Fibroblast of lung (primary cell): Measurements from ENCODE around the gene CCDC196. TPM values are rescaled to one million over a fixed set of nuclear protein-coding genes. Genes with fewer than 3 reads are reported as not detected.

Source experiments
- DNase-seq, 2 donors: peaks; one replicate each; pipeline versions ENCODE4 v3.0.0 to v3.0.0-alpha.2; 2010; ENCODE audit warnings: low read depth in 2 of 2
- H2AFZ ChIP-seq: 2 replicates; pipeline ENCODE4 v1.5.1; 2012; ENCODE audit warnings: low read length, control low read depth, inconsistent platforms
- H3K27ac ChIP-seq: 2 replicates; pipeline ENCODE4 v1.5.1; 2011; ENCODE audit warnings: low read length, control low read depth; ENCODE audit not compliant: insufficient read depth
- H3K27me3 ChIP-seq: 2 replicates; pipeline ENCODE4 v1.5.1; 2011; ENCODE audit warnings: mild to moderate bottlenecking, low read length; ENCODE audit not compliant: control insufficient read depth, insufficient read depth
- H3K36me3 ChIP-seq: 2 replicates; pipeline ENCODE4 v1.5.1; 2011; ENCODE audit warnings: low read length; ENCODE audit not compliant: control insufficient read depth, insufficient read depth
- H3K4me1 ChIP-seq: 2 replicates; pipeline ENCODE4 v1.5.1; 2011; ENCODE audit warnings: low read length; ENCODE audit not compliant: control insufficient read depth, insufficient read depth; ENCODE audit errors: extremely low read depth
- H3K4me2 ChIP-seq: 2 replicates; pipeline ENCODE4 v1.5.1; 2011; ENCODE audit warnings: low read length, control low read depth; ENCODE audit not compliant: insufficient read depth; ENCODE audit errors: extremely low read depth
- H3K4me3 ChIP-seq, 4 experiments: fragments of 200-600 bp in 1 of 4; sonication (generic) in 1 of 4; replicated peaks in 1 of 4; 2 replicates each; pipeline ENCODE4 v1.5.1; 2011 to 2016; ENCODE audit warnings: low read length in 4 of 4, low read depth in 3 of 4, mild to moderate bottlenecking in 3 of 4, control low read depth in 2 of 4, inconsistent platforms in 1 of 4, mixed read lengths in 1 of 4; ENCODE audit not compliant: insufficient read depth in 1 of 4; ENCODE audit errors: control extremely low read depth in 1 of 4
- H3K79me2 ChIP-seq: 2 replicates; pipeline ENCODE4 v1.5.1; 2012; ENCODE audit warnings: mild to moderate bottlenecking, low read length, inconsistent platforms; ENCODE audit not compliant: control insufficient read depth, insufficient read depth
- H3K9ac ChIP-seq: 2 replicates; pipeline ENCODE4 v1.5.1; 2011; ENCODE audit warnings: mild to moderate bottlenecking, low read length, control low read depth; ENCODE audit not compliant: insufficient read depth
- H3K9me3 ChIP-seq: 2 replicates; pipeline ENCODE4 v1.5.1; 2012; ENCODE audit warnings: low read depth, low read length; ENCODE audit not compliant: control insufficient read depth, insufficient read depth
- H4K20me1 ChIP-seq: 2 replicates; pipeline ENCODE4 v1.5.1; 2011; ENCODE audit warnings: low read length; ENCODE audit not compliant: control insufficient read depth, insufficient read depth; ENCODE audit errors: extremely low read depth
- CTCF ChIP-seq, 2 donors: IDR thresholded peaks in 1 of 2; conservative IDR thresholded peaks in 1 of 2; 1 replicate in 1 of 2; 2 replicates in 1 of 2; pipeline ENCODE4 v1.5.1; 2011 to 2012; ENCODE audit warnings: low read length in 2 of 2, control low read depth in 1 of 2, inconsistent platforms in 1 of 2, low read depth in 1 of 2, mild to moderate bottlenecking in 1 of 2
- EZH2 ChIP-seq: IDR thresholded peaks from 2 replicates; pipeline ENCODE4 v1.5.1; 2012; ENCODE audit warnings: low read length, control low read depth, mild to moderate bottlenecking; ENCODE audit errors: missing control alignments
- polyA plus RNA-seq, 2 donors: library from polyadenylated mRNA; depleted of rRNA in 1 of 2; stranded (reverse) in 1 of 2; unstranded in 1 of 2; fragments of >200 nt; gene quantifications; 2 replicates each; pipeline ENCODE4 v1.2.1, GENCODE V29; 2011 to 2012; ENCODE audit warnings: missing spikeins in 1 of 2
- total RNA-seq: library from RNA; depleted of rRNA; stranded (reverse); fragments of >200 nt; gene quantifications from 2 replicates; pipeline ENCODE4 v1.2.1, GENCODE V29; 2014

Gene CCDC196
- total and polyA plus RNA-seq, 2 donors (not counting 1 experiment from before 2014, with no cell fraction given), result not detected

GRCh38 chr14:66508547-66508845, 22.3 kb downstream of the CCDC196 start:
- peak overlapping the region; percentile 95 for H3K4me2 ChIP-seq
- no peaks in the 10 kb centered on the region for H3K9me3 ChIP-seq
- peak overlapping the region; percentile 77 to 95 (median 85) for H3K4me3 ChIP-seq
- no peaks in the 10 kb centered on the region for H3K27me3 ChIP-seq
- H3K36me3 ChIP-seq, result no peaks in the 10 kb centered on the region
- H3K79me2 ChIP-seq, result peaks cover 7% of the 10 kb centered on the region
- H3K9ac ChIP-seq, result peak overlapping the region; percentile 62
- H3K27ac ChIP-seq, result peak overlapping the region; percentile 3
- peak overlapping the region; percentile 96 for H2AFZ ChIP-seq
- H4K20me1 ChIP-seq, result no peaks in the 10 kb centered on the region
- no peaks in the 10 kb centered on the region for H3K4me1 ChIP-seq
- DNase-seq, result no peak
- TF ChIP-seq CTCF (conservative IDR thresholded peaks at IDR 0.05 in 1 of 2, IDR thresholded peaks at IDR 0.05 in 1 of 2; ENCODE audit: low read depth in 1 of 2, low read length in 2 of 2) (no peak), EZH2 (no peak)

- Histone ChIP-seq H4K20me1 (no peaks in the 10 kb centered on the region), H3K27me3 (no peaks in the 10 kb centered on the region), H3K9me3 (no peaks in the 10 kb centered on the region), H3K27ac (peak overlapping the region; percentile 30), H2AFZ (peak overlapping the region; percentile 96), H3K9ac (peak overlapping the region; percentile 62), H3K4me2 (peak overlapping the region; percentile 95), H3K79me2 (peaks cover 7% of the 10 kb centered on the region), H3K36me3 (no peaks in the 10 kb centered on the region), H3K4me3 (peak overlapping the region; percentile 77 to 95 (median 85)), H3K4me1 (no peaks in the 10 kb centered on the region)
- TF ChIP-seq EZH2 (no peak), CTCF (conservative IDR thresholded peaks at IDR 0.05 in 1 of 2, IDR thresholded peaks at IDR 0.05 in 1 of 2; ENCODE audit: low read depth in 1 of 2, low read length in 2 of 2) (no peak)
- peak; percentile 29 to 36 for DNase-seq
Observed at GRCh38 chr14:66508846-66509621, 22.9 kb downstream of the CCDC196 start.

GRCh38 chr14:66509874-66510273, 23.7 kb downstream of the CCDC196 start:
- Histone ChIP-seq H4K20me1 (no peaks in the 10 kb centered on the region), H3K9me3 (no peaks in the 10 kb centered on the region), H3K9ac (no peak overlapping the region), H3K27me3 (no peaks in the 10 kb centered on the region), H3K4me1 (no peaks in the 10 kb centered on the region), H3K4me3 (peak overlapping the region; percentile 77 to 95 (median 85)), H2AFZ (no peak overlapping the region), H3K79me2 (peaks cover 7% of the 10 kb centered on the region), H3K4me2 (peak overlapping the region; percentile 95), H3K27ac (no peak overlapping the region), H3K36me3 (no peaks in the 10 kb centered on the region)
- DNase-seq, result peak in 1 of 2 donors; percentile 14
- TF ChIP-seq CTCF (conservative IDR thresholded peaks at IDR 0.05 in 1 of 2, IDR thresholded peaks at IDR 0.05 in 1 of 2; ENCODE audit: low read depth in 1 of 2, low read length in 2 of 2) (no peak), EZH2 (no peak)
